Breast epithelium (tissue), 4 donors: ENCODE data around the gene TENM4. TPM values are rescaled to one million over a fixed set of nuclear protein-coding genes. Genes with fewer than 3 reads are reported as not detected.

ENCODE experiments used
- DNase-seq, 2 donors: peaks; one replicate each; pipeline ENCODE4 v3.0.0-alpha.2; 2019; ENCODE audit warnings: low spot score in 2 of 2
- H3K27ac ChIP-seq, 2 donors: fragments of 200-600 bp; sonication (generic) in 1 of 2; one replicate each; pipeline ENCODE4 v1.5.1; 2016 to 2019; ENCODE audit warnings: mild to moderate bottlenecking in 1 of 2
- H3K27me3 ChIP-seq, 2 donors: fragments of 200-600 bp; sonication (generic) in 1 of 2; one replicate each; pipeline versions ENCODE4 v1.5.1 to v1.6.0; 2017 to 2019; ENCODE audit warnings: control low read depth in 1 of 2, mild to moderate bottlenecking in 1 of 2
- H3K36me3 ChIP-seq: fragments of 200-600 bp; one replicate; pipeline ENCODE4 v1.5.1; 2019
- H3K4me1 ChIP-seq, 2 donors: fragments of 200-600 bp; sonication (generic); one replicate each; pipeline ENCODE4 v1.5.1; 2016 to 2019; ENCODE audit warnings: control low read depth in 1 of 2
- H3K4me3 ChIP-seq, 3 donors: fragments of 200-600 bp; sonication (generic); 1 replicate in 2 of 3; 2 replicates in 1 of 3; pipeline ENCODE4 v1.5.1; 2016 to 2019; ENCODE audit warnings: mild to moderate bottlenecking in 3 of 3, moderate library complexity in 2 of 3
- H3K9me3 ChIP-seq, 2 donors: fragments of 200-600 bp; sonication (generic) in 1 of 2; one replicate each; pipeline ENCODE4 v1.5.1; 2016 to 2019; ENCODE audit warnings: control low read depth in 1 of 2
- CTCF ChIP-seq, 3 donors: fragments of 450-650 bp; IDR thresholded peaks; one replicate each; pipeline ENCODE4 v1.5.1; 2016 to 2017; ENCODE audit warnings: antibody characterized with exemption in 3 of 3, mild to moderate bottlenecking in 3 of 3, moderate library complexity in 3 of 3
- POLR2A ChIP-seq: fragments of 450-650 bp; IDR thresholded peaks from one replicate; pipeline ENCODE4 v1.6.1; 2016; ENCODE audit warnings: antibody characterized with exemption, mild to moderate bottlenecking, moderate library complexity
- POLR2AphosphoS5 ChIP-seq, 3 donors: sonication (generic); formaldehyde crosslinking; IDR thresholded peaks; one replicate each; pipeline ENCODE4 v1.6.1; 2017; ENCODE audit warnings: antibody characterized with exemption in 3 of 3
- intact Hi-C: fragments of 100-400 bp; cut with DNase I; formaldehyde crosslinking; loops from one replicate; pipeline ENCODE4 v1.15.1; 2023; ENCODE audit warnings: low total_unique reads
- total RNA-seq, 3 donors: library from RNA; depleted of rRNA; stranded (reverse); fragments of >200 nt; gene quantifications; one replicate each; pipeline ENCODE4 v1.1.0, GENCODE V29; 2016

TENM4 gene
- total RNA-seq, 3 donors from 2014 or later = 0.29 to 7.9 (median 4.8) TPM

- Histone ChIP-seq H3K4me3 (no peak overlapping the region), H3K9me3 (no peaks in the 10 kb centered on the region), H3K4me1 (no peaks in the 10 kb centered on the region), H3K36me3 (no peaks in the 10 kb centered on the region), H3K27ac (no peak overlapping the region), H3K27me3 (no peaks in the 10 kb centered on the region)
- TF ChIP-seq POLR2A = no peak
- TF ChIP-seq CTCF (IDR thresholded peaks at IDR 0.05) = no peak
- TF ChIP-seq POLR2AphosphoS5 (IDR thresholded peaks at IDR 0.05) = no peak
- no peak for DNase-seq
- intact Hi-C loops = no loop called here
Measured at GRCh38 chr11:79346021-79346420, 94.8 kb downstream of the TENM4 start.

GRCh38 chr11:79344753-79345294, 96.0 kb downstream of the TENM4 start:
- Histone ChIP-seq H3K27ac (no peak overlapping the region), H3K4me1 (no peaks in the 10 kb centered on the region), H3K36me3 (no peaks in the 10 kb centered on the region), H3K4me3 (no peak overlapping the region), H3K9me3 (no peaks in the 10 kb centered on the region), H3K27me3 (no peaks in the 10 kb centered on the region)
- TF ChIP-seq POLR2AphosphoS5 (IDR thresholded peaks at IDR 0.05) (no peak), CTCF (IDR thresholded peaks at IDR 0.05) (no peak), POLR2A (no peak)
- intact Hi-C loops = no loop called here
- no peak for DNase-seq

GRCh38 chr11:79342686-79343085, 98.1 kb downstream of the TENM4 start:
- H3K4me3 ChIP-seq = no peak overlapping the region
- H3K36me3 ChIP-seq = no peaks in the 10 kb centered on the region
- DNase-seq = no peak
- TF ChIP-seq CTCF (IDR thresholded peaks at IDR 0.05) = no peak
- no peak for TF ChIP-seq POLR2A
- no peak for TF ChIP-seq POLR2AphosphoS5 (IDR thresholded peaks at IDR 0.05)
- no peaks in the 10 kb centered on the region for H3K27me3 ChIP-seq
- no peak overlapping the region for H3K27ac ChIP-seq
- H3K4me1 ChIP-seq = no peaks in the 10 kb centered on the region
- intact Hi-C loops = no loop called here
- H3K9me3 ChIP-seq = no peaks in the 10 kb centered on the region

- Histone ChIP-seq H3K9me3 (no peaks in the 10 kb centered on the region), H3K4me3 (no peak overlapping the region), H3K4me1 (no peaks in the 10 kb centered on the region), H3K27ac (no peak overlapping the region), H3K36me3 (no peaks in the 10 kb centered on the region), H3K27me3 (no peaks in the 10 kb centered on the region)
- TF ChIP-seq POLR2A = no peak
- no peak for TF ChIP-seq POLR2AphosphoS5 (IDR thresholded peaks at IDR 0.05)
- TF ChIP-seq CTCF (IDR thresholded peaks at IDR 0.05) = no peak
- intact Hi-C loops = no loop called here
- no peak for DNase-seq
Measured at GRCh38 chr11:79342236-79342635, 98.6 kb downstream of the TENM4 start.

GRCh38 chr11:79340535-79340934, 100.3 kb downstream of the TENM4 start:
- TF ChIP-seq POLR2AphosphoS5 (IDR thresholded peaks at IDR 0.05) (no peak), POLR2A (no peak), CTCF (IDR thresholded peaks at IDR 0.05) (no peak)
- H3K27me3 ChIP-seq = no peaks in the 10 kb centered on the region
- no peaks in the 10 kb centered on the region for H3K9me3 ChIP-seq
- intact Hi-C loops = no loop called here
- no peaks in the 10 kb centered on the region for H3K36me3 ChIP-seq
- no peak overlapping the region for H3K4me3 ChIP-seq
- no peak for DNase-seq
- H3K4me1 ChIP-seq = no peaks in the 10 kb centered on the region
- no peak overlapping the region for H3K27ac ChIP-seq
